Ovary (tissue), 3 donors: ENCODE data around the gene FOXN1.

Source experiments
- EP300 ChIP-seq: sonication (generic); formaldehyde crosslinking; IDR thresholded peaks from one replicate; pipeline ENCODE4 v1.6.1; 2017; ENCODE audit warnings: antibody characterized with exemption
- POLR2A ChIP-seq: fragments of 450-650 bp; IDR thresholded peaks from one replicate; pipeline ENCODE4 v1.6.1; 2017; ENCODE audit warnings: antibody characterized with exemption, mild to moderate bottlenecking, moderate library complexity
- TF ChIP-seq, protein P1 (sequence below), 3 donors: fragments of 450-650 bp in 2 of 3; fragments of 200-600 bp in 1 of 3; IDR thresholded peaks; one replicate each; pipeline versions ENCODE4 v1.5.1 to v1.8.0; 2016 to 2022; ENCODE audit warnings: antibody characterized with exemption in 3 of 3, mild to moderate bottlenecking in 1 of 3
- donor health status: DM: no; HTN: no; CAD: no.

DNA sequence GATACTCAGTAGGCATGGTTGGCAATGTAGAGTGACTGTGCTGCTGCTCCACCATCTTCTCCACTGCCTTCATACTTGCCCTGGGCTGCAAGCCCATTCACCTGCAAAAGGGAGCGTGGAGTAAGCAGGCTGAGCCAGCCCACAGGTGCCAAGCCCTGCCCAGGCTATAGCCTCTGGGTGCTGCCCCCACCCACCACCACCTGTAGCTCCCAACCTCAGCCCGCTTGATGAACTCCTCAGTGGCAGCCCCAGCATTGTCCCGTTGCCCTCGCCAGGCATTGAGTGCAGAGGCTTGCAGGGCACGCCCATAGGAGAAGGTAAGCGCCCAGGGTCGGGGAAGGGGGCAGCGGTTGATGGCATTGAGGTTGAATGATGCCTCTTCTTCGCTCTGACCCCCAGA, 67.4 kb downstream of the FOXN1 start:
- TF ChIP-seq POLR2A (no peak), EP300 (no peak)
- TF ChIP-seq, protein P1, sequence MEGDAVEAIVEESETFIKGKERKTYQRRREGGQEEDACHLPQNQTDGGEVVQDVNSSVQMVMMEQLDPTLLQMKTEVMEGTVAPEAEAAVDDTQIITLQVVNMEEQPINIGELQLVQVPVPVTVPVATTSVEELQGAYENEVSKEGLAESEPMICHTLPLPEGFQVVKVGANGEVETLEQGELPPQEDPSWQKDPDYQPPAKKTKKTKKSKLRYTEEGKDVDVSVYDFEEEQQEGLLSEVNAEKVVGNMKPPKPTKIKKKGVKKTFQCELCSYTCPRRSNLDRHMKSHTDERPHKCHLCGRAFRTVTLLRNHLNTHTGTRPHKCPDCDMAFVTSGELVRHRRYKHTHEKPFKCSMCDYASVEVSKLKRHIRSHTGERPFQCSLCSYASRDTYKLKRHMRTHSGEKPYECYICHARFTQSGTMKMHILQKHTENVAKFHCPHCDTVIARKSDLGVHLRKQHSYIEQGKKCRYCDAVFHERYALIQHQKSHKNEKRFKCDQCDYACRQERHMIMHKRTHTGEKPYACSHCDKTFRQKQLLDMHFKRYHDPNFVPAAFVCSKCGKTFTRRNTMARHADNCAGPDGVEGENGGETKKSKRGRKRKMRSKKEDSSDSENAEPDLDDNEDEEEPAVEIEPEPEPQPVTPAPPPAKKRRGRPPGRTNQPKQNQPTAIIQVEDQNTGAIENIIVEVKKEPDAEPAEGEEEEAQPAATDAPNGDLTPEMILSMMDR (IDR thresholded peaks at IDR 0.05) = no peak
